Smooth muscle cell (in vitro differentiated cells): ENCODE data around the gene NPAS3. TPM values are rescaled to one million over a fixed set of nuclear protein-coding genes. Genes with fewer than 3 reads are reported as not detected.
A peak's percentile ranks its signal among the peaks of the same experiment; 100 is the strongest.

Source experiments
- DNase-seq: peaks from one replicate; lab custom pipeline; 2025; ENCODE audit not compliant: unreplicated experiment; lab: John Stamatoyannopoulos, UW
- H2AFZ ChIP-seq: fragments of 200-600 bp; sonication (generic); 2 replicates; pipeline ENCODE4 v1.6.0; 2016; ENCODE audit warnings: antibody characterized with exemption, low read depth, mild to moderate bottlenecking
- H3F3A ChIP-seq: fragments of 200-600 bp; sonication (generic); 2 replicates; pipeline ENCODE4 v1.6.0; 2017; ENCODE audit warnings: antibody characterized with exemption, low read depth
- H3K27ac ChIP-seq: fragments of 200-600 bp; sonication (generic); 2 replicates; pipeline ENCODE4 v1.5.1; 2016; ENCODE audit warnings: low read depth, mild to moderate bottlenecking
- H3K27me3 ChIP-seq: fragments of 200-600 bp; sonication (generic); 2 replicates; pipeline ENCODE4 v1.6.1; 2016; ENCODE audit warnings: low read depth, mild to moderate bottlenecking
- H3K36me3 ChIP-seq: fragments of 200-600 bp; sonication (generic); 2 replicates; pipeline ENCODE4 v1.5.1; 2016; ENCODE audit warnings: low read depth
- H3K4me1 ChIP-seq: fragments of 200-600 bp; sonication (generic); 2 replicates; pipeline ENCODE4 v1.5.1; 2016; ENCODE audit warnings: low read depth
- H3K4me2 ChIP-seq: fragments of 200-600 bp; sonication (generic); 2 replicates; pipeline ENCODE4 v1.6.0; 2016; ENCODE audit warnings: mild to moderate bottlenecking
- H3K4me3 ChIP-seq: fragments of 200-600 bp; sonication (generic); 2 replicates; pipeline ENCODE4 v1.5.1; 2016; ENCODE audit warnings: mild to moderate bottlenecking
- H3K79me2 ChIP-seq: fragments of 200-600 bp; sonication (generic); 2 replicates; pipeline ENCODE4 v1.6.0; 2016; ENCODE audit warnings: low read depth, mild to moderate bottlenecking
- H3K9ac ChIP-seq: fragments of 200-600 bp; sonication (generic); 2 replicates; pipeline ENCODE4 v1.6.0; 2016; ENCODE audit warnings: low read depth
- H3K9me3 ChIP-seq: fragments of 200-600 bp; sonication (generic); replicated peaks from 2 replicates; pipeline ENCODE4 v1.5.1; 2016; ENCODE audit warnings: low read depth
- H4K20me1 ChIP-seq: fragments of 200-600 bp; sonication (generic); 2 replicates; pipeline ENCODE4 v1.6.0; 2016; ENCODE audit warnings: low read depth
- WGBS: methylation state at CpG from one replicate; pipeline ENCODE4 v1.1.7; 2016; ENCODE audit warnings: low lambda C conversion rate; 5-methylcytosine and 5-hydroxymethylcytosine counted together
- polyA plus RNA-seq: library from polyadenylated mRNA; unstranded; fragments of >200 nt; fragmentation: Nextera tagmentation; extraction: Ambion mirVana; gene quantifications from 2 replicates; pipeline ENCODE4 v1.2.1, GENCODE V29; 2016
- total RNA-seq: library from RNA; depleted of rRNA; stranded (reverse); fragments of >200 nt; gene quantifications from 2 replicates; pipeline ENCODE4 v1.2.3, GENCODE V29; 2014
- TF ChIP-seq, protein P1 (sequence below): fragments of 200-600 bp; sonication (generic); IDR thresholded peaks from 2 replicates; pipeline ENCODE4 v1.5.1; 2017; ENCODE audit warnings: borderline replicate concordance, mild to moderate bottlenecking, antibody characterized with exemption; ENCODE audit not compliant: insufficient read depth, poor library complexity, severe bottlenecking

Gene NPAS3
- total and polyA plus RNA-seq, 2 experiments from 2014 or later: 0.79 to 2.0 TPM

- 91% methylated on average over 2 of the region's 2 CpGs for WGBS
- Histone ChIP-seq H3K79me2 (no peaks in the 10 kb centered on the region), H3K36me3 (no peaks in the 10 kb centered on the region), H3K9ac (no peak overlapping the region), H3K4me3 (no peak overlapping the region), H4K20me1 (no peaks in the 10 kb centered on the region), H3K4me1 (no peaks in the 10 kb centered on the region), H2AFZ (no peak overlapping the region), H3K9me3 (no peaks in the 10 kb centered on the region), H3K4me2 (no peak overlapping the region), H3K27ac (no peak overlapping the region), H3K27me3 (no peaks in the 10 kb centered on the region), H3F3A (no peaks in the 10 kb centered on the region)
- TF ChIP-seq, protein P1, sequence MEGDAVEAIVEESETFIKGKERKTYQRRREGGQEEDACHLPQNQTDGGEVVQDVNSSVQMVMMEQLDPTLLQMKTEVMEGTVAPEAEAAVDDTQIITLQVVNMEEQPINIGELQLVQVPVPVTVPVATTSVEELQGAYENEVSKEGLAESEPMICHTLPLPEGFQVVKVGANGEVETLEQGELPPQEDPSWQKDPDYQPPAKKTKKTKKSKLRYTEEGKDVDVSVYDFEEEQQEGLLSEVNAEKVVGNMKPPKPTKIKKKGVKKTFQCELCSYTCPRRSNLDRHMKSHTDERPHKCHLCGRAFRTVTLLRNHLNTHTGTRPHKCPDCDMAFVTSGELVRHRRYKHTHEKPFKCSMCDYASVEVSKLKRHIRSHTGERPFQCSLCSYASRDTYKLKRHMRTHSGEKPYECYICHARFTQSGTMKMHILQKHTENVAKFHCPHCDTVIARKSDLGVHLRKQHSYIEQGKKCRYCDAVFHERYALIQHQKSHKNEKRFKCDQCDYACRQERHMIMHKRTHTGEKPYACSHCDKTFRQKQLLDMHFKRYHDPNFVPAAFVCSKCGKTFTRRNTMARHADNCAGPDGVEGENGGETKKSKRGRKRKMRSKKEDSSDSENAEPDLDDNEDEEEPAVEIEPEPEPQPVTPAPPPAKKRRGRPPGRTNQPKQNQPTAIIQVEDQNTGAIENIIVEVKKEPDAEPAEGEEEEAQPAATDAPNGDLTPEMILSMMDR: no peak
- no peak for DNase-seq
Observed at GRCh38 chr14:33450416-33450815, 511.7 kb downstream of the NPAS3 start.

- WGBS: 90% methylated on average over 3 of the region's 3 CpGs
- H3K79me2 ChIP-seq: no peaks in the 10 kb centered on the region
- no peak overlapping the region for H3K4me2 ChIP-seq
- TF ChIP-seq, protein P1: no peak
- H2AFZ ChIP-seq: no peak overlapping the region
- no peaks in the 10 kb centered on the region for H3K9me3 ChIP-seq
- H3K9ac ChIP-seq: no peak overlapping the region
- no peak for DNase-seq
- H3K27ac ChIP-seq: no peak overlapping the region
- no peaks in the 10 kb centered on the region for H3K36me3 ChIP-seq
- no peaks in the 10 kb centered on the region for H3K27me3 ChIP-seq
- no peak overlapping the region for H3K4me3 ChIP-seq
- H3K4me1 ChIP-seq: no peaks in the 10 kb centered on the region
- H4K20me1 ChIP-seq: no peaks in the 10 kb centered on the region
- H3F3A ChIP-seq: no peaks in the 10 kb centered on the region
Observed at GRCh38 chr14:33451211-33451610, 512.5 kb downstream of the NPAS3 start.

DNA sequence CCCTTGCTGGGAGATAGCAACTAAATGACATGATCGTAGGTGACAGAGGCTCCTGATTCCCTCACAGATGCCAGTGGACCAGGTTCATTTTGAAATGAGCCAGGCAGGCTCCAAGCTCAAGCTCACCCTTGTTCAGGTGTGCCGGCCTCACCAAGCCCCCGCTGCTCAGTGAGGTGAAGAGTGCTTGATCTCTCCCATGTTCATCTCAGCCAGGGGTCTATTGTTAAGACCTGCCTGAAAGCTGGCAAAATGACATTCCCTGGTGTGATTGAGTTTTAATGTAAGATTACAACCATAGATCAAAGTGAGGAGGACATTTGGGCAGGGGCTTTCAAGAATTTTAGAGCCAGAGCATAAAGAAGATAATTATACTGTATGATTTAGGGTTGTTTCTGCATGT is 514.3 kb downstream of the NPAS3 start:
- no peak overlapping the region for H3K4me2 ChIP-seq
- no peak overlapping the region for H2AFZ ChIP-seq
- H3K36me3 ChIP-seq: no peaks in the 10 kb centered on the region
- TF ChIP-seq, protein P1: no peak
- WGBS: 95% methylated on average over 3 of the region's 3 CpGs
- DNase-seq: no peak
- H3K9me3 ChIP-seq: no peaks in the 10 kb centered on the region
- H3K9ac ChIP-seq: no peak overlapping the region
- no peaks in the 10 kb centered on the region for H3F3A ChIP-seq
- no peaks in the 10 kb centered on the region for H3K4me1 ChIP-seq
- H3K27me3 ChIP-seq: no peaks in the 10 kb centered on the region
- H4K20me1 ChIP-seq: no peaks in the 10 kb centered on the region
- no peak overlapping the region for H3K4me3 ChIP-seq
- no peak overlapping the region for H3K27ac ChIP-seq
- no peaks in the 10 kb centered on the region for H3K79me2 ChIP-seq

DNA sequence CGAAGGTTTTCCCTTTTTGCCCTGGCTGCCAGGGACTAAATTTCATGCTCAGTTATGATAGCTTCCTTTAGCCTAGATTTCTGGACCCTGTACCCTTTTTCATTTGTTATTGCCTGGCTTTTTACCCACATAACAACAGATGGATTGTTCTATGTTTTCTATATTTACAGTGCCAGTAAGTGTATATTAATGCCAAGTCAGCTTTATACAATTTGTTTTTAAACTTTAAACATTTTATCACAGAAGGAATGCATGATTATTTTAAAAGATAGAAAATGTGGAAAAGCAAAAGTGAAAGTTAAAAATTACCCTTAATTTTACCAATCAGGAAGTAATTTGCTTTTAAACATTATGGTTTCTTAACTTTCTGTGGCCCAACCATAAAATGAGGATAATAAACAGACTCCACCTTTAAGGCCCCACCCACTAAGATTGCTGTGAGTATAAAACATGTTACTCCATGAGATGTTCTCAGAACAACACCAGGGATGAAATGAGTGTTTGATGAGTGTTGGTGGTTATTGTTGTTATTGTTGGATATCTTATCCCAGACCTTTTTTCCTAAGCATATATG is 515.4 kb downstream of the NPAS3 start:
- H3K9me3 ChIP-seq: no peaks in the 10 kb centered on the region
- H3K27me3 ChIP-seq: no peaks in the 10 kb centered on the region
- DNase-seq: no peak
- no peak overlapping the region for H3K4me2 ChIP-seq
- no peaks in the 10 kb centered on the region for H3F3A ChIP-seq
- H3K27ac ChIP-seq: no peak overlapping the region
- H2AFZ ChIP-seq: peak overlapping the region; percentile 42
- TF ChIP-seq, protein P1: no peak
- no peaks in the 10 kb centered on the region for H4K20me1 ChIP-seq
- 71% methylated on average over 1 of the region's 1 CpG for WGBS
- H3K36me3 ChIP-seq: no peaks in the 10 kb centered on the region
- H3K79me2 ChIP-seq: no peaks in the 10 kb centered on the region
- H3K9ac ChIP-seq: no peak overlapping the region
- H3K4me1 ChIP-seq: no peaks in the 10 kb centered on the region
- H3K4me3 ChIP-seq: no peak overlapping the region
